Neural progenitor cell (in vitro differentiated cells): ENCODE results near the gene SLC22A15.

Source experiments
- EZH2phosphoT487 ChIP-seq: fragments of 200-600 bp; sonication (generic); IDR thresholded peaks from 2 replicates; pipeline ENCODE4 v1.6.1; 2017; ENCODE audit warnings: antibody characterized with exemption
- TF ChIP-seq, protein P1 (sequence below): fragments of 200-600 bp; sonication (generic); IDR thresholded peaks from 2 replicates; pipeline ENCODE4 v1.5.1; 2017; ENCODE audit warnings: antibody characterized with exemption, mild to moderate bottlenecking

GRCh38 chr1:116105996-116106395 lies 129.7 kb downstream of the SLC22A15 start:
- TF ChIP-seq, protein P1, sequence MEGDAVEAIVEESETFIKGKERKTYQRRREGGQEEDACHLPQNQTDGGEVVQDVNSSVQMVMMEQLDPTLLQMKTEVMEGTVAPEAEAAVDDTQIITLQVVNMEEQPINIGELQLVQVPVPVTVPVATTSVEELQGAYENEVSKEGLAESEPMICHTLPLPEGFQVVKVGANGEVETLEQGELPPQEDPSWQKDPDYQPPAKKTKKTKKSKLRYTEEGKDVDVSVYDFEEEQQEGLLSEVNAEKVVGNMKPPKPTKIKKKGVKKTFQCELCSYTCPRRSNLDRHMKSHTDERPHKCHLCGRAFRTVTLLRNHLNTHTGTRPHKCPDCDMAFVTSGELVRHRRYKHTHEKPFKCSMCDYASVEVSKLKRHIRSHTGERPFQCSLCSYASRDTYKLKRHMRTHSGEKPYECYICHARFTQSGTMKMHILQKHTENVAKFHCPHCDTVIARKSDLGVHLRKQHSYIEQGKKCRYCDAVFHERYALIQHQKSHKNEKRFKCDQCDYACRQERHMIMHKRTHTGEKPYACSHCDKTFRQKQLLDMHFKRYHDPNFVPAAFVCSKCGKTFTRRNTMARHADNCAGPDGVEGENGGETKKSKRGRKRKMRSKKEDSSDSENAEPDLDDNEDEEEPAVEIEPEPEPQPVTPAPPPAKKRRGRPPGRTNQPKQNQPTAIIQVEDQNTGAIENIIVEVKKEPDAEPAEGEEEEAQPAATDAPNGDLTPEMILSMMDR: no peak
- TF ChIP-seq EZH2phosphoT487: no peak
